HG02840 (cell line): ENCODE results near the gene UBAP1L.
"Not testable (repeated sequence)": the region's sequence is repeated elsewhere in the genome, so short reads cannot be mapped to it uniquely, and the experiment has no call there.

ENCODE experiments used
- ATAC-seq: cut with Tn5 transposase; IDR thresholded peaks from one replicate; pipeline ENCODE4 v1.9.1; 2021; ENCODE audit warnings: mild to moderate bottlenecking, moderate library complexity, moderate number of reproducible peaks; ENCODE audit not compliant: unreplicated experiment, low FRiP score

Gene UBAP1L

DNA sequence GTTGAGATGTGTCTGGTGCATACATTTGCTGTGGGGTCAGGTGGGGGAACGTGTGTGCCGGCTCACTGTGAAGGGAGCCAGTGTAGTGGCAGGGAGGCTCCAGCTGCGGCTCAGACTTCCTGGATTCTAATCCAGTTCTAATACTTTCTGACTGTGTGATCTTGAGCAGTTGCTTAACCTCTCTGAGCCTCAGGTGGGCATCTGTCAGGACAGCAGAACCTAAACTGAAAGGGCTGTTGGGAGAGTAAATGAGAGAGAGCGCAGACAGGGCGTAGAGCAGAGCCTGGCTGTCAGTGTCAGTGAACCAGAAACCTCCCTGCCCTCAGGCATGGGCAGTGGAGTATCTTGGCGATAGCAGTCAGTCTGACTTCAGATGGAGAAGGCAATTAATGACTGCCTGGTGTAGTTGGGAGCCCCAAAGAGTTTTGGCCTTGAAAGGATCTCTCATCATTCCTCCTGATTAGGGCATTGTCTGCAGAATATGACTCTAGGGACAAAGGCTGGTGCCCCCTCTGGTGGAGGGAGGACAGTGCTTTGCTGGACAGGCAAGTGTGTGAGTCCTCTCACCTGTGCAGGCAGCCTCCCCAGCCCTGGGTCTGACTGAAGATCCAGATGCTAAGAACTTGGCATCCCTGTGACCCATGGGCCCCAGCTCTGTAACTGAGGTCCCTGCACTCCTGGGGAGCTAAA lies 28.9 kb downstream of the UBAP1L start:
- ATAC-seq: no peak

DNA sequence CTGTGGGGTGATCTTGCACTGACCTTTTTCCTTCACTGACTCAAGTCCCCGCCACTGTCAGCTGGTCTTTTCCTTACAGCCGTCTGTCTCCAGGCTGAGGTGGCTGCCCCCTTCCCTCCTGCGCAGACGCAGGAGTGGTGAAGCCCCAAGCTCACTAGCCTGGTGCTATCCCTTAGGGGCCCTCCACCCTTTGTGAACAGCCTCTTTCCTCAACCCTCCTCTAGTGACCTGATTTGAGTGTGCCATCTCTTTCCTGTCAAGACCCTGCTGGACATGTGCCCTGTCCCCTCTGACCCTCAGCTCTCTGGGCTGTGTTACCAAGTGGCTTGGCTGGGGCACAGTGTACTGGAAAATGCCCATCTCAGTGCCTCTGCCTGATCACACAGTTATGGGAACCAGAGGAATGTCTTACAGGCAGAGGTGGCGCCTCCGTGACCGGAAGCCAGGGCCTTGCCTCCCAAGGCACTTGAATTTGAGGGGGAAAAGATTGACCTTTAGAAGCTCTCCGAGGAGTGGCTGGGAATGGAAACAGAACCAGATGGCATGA lies 29.7 kb downstream of the UBAP1L start:
- ATAC-seq: no peak

DNA sequence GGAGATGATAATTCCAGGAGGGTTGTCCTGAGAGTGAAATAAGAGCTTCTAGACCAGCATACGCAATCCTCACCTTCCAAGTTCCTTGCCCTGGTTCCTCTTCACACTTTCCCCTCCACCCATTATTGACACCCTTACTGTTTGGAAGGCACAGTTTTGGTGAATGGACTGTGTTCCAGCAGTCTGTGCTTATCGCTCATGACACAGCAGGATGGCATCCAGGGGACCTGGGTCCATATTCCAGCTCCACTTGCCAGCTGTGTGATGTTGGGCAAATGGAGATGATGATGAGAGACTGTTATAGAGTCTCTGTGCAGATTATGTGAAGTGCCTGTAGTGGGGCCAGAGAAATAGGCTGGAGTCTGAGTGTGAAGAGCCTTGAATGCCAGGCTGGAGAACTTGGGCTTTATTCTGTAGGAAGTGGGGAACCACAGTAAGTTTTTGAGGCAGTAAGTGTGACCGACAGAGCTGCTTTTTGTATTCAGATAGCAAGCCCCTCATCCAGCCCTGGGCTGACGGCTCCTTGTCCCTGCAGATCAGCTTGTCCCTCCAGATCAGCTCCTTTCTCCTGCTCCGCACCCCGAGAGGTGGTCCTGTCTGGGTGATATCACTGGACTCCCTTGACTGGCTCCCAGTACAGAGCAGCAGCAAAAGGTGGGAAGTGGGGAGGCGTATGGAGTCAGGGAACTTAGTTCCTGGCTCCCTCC lies 30.3 kb downstream of the UBAP1L start:
- ATAC-seq: no peak

DNA sequence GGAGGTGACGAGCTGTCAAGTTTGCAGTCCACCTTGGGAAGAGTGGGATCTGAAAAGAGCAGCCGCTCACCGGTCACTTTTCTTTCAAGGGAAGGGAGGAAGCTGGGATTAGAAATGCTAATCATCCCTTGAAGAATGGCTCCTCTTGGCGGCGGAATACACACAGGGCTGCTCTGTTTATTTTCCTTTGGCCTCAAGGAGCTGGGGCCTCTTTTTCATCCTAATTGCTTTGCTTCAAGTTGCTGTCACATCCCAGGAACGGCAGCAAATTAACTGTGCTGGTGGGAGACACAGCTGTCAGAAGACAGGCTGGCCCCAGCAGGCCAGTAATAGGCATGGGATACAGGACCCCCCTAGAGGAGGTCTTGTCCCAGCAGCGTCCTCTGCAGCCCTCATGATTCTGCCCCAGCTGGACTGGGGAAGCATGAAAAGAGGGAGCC lies 31.7 kb downstream of the UBAP1L start:
- no peak for ATAC-seq

DNA sequence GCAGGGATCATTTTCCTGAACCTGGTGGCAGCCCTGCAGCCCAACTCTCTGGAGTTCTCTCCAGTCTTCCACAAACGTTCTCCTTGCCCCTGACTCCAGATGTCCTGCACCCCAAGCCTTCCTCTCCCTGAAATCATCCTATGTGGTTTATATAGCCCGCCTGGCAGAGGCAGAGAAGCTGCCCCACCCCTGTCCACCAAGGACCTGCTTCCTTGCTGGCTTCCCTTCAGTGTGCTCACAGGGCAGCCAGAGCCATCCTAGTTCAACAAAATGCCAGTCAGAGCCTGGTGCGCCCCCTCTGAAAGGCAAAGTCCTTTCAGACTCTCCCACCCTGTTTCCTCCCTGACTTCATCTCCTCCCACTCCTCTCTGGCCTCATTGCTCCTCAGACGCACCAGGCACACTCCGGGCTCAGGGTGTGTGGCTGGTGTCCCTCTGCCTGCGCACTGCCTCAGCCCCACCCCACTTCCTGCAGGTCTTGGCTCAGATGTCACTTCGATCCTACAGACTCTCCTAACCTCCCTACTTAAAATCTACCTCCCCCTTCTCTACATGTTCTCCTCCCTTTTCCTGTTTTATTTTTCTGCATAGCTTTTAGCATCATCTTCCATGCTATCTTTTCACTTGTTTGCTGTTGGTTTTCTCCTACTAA lies 32.6 kb downstream of the UBAP1L start:
- ATAC-seq: no peak

DNA sequence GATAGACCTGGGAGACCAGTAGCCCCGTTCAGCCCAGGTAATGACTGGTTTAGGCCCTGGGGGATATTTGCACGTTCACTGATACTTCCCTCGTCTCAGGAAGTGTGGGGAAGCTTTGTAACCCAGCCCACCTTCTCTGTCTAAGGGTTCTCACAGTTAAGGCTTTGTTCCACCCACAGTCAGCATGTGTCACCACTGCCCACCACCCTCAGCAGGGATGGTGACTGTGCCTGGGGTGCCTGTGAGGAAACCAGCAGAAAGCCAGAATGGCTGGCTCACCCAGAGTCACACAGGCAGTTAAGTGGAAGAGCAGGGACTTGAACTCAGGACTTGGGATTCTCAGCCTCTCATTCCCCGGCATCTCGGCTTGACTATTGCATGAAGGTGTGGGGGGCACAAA lies 33.2 kb downstream of the UBAP1L start:
- no peak for ATAC-seq

DNA sequence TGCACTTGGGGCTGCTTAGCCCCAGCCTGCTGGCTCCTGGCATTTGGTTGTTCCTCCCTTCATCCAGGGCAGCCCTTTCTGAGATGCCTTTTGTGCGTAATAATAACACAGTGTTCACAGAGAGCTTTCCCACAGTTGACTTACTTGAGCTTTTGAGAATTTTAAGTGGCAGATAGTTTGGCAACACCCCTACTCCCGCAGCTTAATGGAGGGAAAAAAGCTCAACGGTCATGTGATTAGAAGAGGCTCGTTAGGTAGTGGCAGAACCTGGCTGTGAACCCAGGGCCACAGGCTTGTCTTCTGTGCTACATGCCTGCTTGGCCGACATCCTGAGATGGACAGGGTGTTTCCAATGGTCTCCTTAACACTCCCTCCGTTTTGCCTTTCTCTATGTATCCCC lies 33.7 kb downstream of the UBAP1L start:
- ATAC-seq: no peak

DNA sequence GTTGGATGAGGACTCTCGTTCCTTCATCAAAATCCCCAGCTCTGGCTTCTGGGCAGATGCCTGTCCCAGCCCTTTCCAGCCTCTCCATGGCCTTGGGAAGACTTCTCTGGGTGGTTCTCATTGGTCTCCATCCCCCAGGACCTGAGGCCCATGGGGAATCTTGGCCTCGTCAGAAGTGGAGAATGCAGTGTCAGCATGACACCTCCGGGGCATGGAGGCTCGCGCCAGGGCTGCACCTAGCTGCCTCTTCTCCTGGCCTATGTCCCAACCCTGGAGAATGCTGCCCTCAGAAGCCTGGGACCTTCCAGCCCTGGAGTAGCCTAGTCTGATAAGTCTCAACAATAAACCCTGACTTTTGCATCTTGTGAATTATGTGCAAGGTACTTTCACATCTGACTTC lies 35.4 kb downstream of the UBAP1L start:
- ATAC-seq: no peak

DNA sequence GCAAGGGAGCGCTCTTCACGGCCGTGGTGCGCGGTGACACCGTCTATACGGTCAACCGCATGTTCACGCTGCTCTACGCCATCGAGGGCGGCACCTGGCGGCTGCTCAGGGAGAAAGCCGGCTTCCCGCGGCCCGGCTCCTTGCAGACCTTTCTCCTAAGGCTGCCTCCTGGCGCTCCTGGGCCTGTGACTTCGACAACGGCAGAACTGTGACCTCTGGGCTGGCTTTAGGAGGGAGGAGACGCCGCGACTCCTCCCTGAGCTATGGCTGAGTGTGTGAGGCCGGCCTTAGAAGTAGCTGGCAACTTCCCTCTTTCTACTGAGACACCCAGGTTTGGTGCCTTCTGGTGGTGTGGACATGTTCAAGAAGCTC lies 37.0 kb downstream of the UBAP1L start:
- no peak for ATAC-seq

DNA sequence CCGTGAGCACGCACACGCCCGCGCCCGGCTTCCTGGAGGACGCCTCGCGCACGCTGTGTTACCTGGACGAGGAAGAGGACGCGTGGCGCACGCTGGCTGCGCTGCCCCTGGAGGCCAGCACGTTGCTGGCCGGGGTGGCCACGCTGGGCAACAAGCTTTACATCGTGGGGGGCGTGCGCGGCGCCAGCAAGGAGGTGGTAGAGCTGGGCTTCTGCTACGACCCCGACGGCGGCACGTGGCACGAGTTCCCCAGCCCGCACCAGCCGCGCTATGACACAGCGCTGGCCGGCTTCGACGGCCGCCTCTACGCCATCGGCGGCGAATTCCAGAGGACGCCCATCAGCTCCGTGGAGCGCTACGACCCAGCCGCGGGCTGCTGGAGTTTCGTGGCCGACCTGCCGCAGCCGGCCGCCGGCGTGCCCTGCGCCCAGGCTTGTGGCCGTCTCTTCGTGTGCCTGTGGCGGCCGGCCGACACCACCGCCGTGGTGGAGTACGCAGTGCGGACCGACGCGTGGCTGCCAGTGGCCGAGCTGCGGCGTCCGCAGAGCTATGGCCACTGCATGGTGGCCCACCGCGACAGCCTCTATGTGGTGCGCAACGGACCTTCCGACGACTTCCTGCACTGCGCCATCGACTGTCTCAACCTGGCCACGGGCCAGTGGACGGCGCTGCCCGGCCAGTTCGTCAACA lies 37.6 kb downstream of the UBAP1L start:
- no peak for ATAC-seq

DNA sequence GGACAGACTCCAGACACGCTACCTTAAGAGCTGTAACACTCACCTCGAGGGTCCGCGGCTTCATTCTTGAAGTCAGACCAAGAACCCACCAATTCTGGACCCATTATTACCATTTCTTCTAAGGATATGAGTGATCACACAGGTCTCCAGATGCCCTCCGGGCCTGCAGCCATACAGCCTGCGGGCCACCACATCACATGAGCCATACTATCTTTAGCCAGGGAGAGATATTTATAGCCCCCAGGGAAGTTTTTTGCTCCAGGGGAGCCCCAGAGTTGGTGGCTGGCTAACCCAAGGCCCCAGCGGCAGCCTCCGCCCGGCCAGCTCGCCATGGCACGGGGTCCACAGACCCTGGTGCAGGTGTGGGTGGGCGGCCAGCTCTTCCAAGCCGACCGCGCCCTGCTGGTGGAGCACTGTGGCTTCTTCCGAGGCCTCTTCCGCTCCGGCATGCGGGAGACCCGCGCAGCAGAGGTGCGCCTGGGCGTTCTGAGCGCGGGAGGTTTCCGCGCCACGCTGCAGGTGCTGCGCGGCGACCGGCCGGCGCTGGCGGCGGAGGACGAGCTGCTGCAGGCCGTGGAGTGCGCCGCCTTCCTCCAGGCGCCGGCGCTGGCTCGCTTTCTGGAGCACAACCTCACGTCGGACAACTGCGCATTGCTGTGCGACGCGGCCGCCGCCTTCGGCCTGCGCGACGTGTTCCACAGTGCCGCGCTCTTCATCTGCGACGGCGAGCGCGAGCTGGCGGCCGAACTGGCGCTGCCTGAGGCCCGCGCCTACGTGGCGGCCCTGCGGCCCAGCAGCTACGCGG lies 38.3 kb downstream of the UBAP1L start, which contains the start of gene KBTBD13:
TSS of gene KBTBD13 (plus strand) at position 261 of the 805 bp plus-strand sequence. CDS start at position 331, 70 bp downstream.
- ATAC-seq: no peak

DNA sequence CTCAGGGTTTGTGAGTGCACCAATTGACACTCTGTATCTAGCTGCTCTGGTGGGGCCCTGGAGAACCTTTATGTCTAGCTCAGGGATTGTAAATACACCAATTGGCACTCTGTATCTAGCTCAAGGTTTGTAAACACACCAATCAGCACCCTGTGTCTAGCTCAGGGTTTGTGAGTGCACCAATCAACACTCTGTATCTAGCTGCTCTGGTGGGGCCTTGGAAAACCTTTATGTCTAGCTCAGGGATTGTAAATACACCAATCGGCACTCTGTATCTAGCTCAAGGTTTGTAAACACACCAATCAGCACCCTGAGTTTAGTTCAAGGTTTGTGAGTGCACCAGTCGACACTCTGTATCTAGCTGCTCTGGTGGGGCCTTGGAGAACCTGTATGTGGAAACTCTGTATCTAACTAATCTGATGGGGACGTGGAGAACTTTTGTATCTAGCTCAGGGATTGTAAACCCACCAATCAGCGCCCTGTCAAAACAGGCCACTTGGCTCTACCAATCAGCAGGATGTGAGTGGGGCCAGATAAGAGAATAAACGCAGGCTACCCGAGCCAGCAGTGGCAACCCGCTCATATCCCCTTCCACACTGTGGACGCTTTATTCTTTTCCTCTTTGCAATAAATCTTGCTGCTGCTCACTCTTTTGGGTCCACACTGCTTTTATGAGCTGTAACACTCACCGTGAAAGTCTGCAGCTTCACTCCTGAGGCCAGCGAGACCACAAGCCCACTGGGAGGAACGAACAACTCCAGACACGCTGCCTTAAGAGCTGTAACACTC lies 39.2 kb downstream of the UBAP1L start:
- ATAC-seq: not testable (repeated sequence)

DNA sequence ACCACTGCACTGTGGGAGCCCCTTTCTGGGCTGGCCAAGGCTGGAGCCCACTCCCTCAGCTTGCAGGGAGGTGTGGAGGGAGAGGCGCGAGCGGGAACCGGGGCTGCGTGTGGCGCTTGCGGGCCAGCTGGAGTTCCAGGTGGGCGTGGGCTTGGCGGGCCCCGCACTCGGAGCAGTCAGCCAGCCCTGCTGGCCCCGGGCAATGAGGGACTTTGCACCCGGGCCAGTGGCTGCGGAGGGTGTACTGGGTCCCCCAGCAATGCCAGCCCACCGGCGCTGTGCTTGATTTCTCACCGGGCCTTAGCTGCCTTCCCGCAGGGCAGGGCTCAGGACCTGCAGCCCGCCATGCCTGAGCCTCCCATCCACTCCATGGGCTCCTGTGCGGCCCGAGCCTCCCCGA lies 40.1 kb downstream of the UBAP1L start:
- ATAC-seq: not testable (repeated sequence)

DNA sequence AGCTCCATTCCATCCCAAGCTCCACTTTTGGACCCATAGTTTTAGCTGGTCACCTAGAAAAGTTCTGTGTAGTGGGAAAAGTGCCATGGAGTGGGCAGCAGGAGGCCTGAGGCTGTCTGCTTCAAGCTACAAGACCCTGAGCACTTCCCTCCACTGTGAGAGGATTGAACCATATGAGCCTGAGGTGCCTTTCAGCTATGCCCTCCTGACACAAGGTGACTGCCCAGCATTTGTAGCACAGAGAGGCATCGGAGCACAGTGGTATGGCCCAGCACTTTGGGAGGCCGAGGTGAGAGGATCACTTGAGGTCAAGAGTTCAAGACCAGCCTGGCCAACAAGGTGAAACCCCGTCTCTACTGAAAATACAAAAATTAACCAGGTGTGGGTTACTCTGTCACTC lies 42.4 kb downstream of the UBAP1L start:
- no peak for ATAC-seq

DNA sequence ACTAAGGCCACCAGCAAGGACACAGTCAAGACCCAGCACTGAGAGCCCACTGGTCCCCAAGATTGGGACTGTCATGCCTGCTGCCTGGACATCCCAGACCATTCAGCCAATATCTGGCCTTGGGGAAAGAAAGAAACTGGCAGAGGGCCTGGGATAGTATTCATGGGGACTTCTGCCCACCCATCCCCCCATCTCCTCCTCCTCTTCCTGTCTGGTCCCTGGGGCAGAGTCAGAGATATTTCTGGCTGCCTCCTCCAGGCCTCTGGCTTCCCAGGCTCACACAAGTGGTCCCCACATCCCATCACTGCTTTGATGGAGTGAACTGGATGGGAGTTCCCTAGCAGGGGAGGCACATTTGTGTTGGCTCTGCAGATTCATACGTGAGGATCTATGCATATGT lies 43.0 kb downstream of the UBAP1L start:
- no peak for ATAC-seq

DNA sequence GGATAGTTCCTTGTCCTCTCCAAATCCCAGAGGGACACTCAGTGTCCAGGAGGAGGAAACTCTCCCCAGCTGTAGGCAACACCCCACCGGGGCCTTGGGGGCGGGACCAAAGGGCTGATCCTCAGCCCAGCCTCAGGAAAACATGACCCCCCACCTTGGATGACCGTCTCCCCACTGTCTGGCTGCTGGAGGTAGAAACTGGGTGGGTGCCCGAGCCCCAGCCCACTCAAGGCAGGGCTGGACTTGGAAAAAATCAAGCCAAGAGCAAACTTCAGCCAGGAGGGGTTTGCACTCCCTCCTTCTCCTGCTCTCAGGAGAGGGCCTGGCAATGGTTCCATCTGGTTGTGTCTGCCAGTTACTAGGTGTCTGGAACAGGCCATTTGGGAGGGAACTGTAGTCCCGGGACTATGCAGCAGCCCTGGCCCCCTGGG lies 43.6 kb downstream of the UBAP1L start:
- no peak for ATAC-seq

DNA sequence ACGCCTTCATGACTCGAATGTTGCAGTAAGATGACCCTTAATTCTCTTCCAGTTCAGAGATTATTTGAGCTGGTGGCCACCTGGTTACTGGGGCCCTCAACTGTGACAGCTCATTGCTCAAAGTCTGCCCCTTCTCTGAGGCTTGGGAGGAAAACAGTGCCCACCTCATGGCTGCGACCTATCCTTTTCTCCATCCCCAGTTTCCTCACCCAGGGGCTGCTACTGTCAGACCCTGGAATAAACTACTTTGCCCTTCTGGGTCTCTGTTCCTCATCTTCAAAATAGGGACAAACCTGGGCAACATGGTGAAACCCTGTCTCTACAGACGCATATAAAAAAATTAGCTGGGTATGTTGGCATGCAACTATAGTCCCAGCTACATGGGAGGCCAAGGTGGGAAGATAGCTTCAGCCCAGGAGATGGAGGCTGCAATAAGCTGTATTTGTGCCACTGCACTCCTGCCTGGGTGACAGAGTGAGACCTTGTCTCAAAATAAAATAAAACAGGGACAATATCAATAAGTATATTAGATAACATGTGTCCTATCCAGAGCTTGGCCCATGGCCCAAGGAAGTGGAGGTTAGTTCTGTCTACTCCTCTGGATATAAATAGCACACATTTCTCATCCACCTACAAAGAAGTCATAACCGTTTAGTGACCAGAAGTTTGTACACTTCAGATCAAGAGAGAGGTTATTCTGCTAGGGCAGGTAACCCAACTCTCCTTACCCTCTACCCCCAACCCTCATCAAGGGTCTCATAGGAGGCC lies 45.0 kb downstream of the UBAP1L start:
- ATAC-seq: no peak

DNA sequence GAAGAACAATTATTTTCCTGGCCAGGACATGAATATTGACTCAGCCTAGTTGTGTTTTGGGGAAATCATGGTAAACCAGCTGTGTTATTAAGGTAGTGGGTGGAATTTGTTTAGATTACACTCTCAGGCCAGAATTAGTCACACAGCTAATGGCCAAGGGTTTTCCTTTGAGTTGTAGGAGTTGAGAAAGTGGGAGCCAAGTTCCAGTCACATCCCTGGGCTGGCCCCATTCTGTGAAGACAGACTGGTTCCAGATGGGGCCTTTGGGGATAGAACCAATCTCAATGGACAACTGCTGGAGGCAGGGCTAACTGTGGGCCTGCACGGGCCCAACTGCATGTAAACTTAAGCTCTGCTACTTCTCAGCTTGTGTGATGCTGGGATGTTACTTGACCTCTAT lies 45.8 kb downstream of the UBAP1L start:
- no peak for ATAC-seq
